Sigmoid colon (tissue), 4 donors: Measurements from ENCODE around the gene PLEKHH1.

ENCODE experiments used
- CTCF ChIP-seq, 4 experiments: fragments of 450-650 bp in 3 of 4; fragments of 200-600 bp in 1 of 4; IDR thresholded peaks; one replicate each; pipeline ENCODE4 v1.5.1; 2016 to 2019; ENCODE audit warnings: antibody characterized with exemption in 4 of 4, mild to moderate bottlenecking in 3 of 4, moderate library complexity in 2 of 4
- EP300 ChIP-seq, 4 donors: sonication (generic); formaldehyde crosslinking; IDR thresholded peaks; one replicate each; pipeline ENCODE4 v1.6.1; 2017; ENCODE audit warnings: antibody characterized with exemption in 4 of 4
- POLR2A ChIP-seq, 2 donors: fragments of 450-650 bp; IDR thresholded peaks; one replicate each; pipeline ENCODE4 v1.6.1; 2016; ENCODE audit warnings: antibody characterized with exemption in 2 of 2, mild to moderate bottlenecking in 2 of 2, moderate library complexity in 2 of 2
- POLR2AphosphoS5 ChIP-seq, 4 donors: sonication (generic); formaldehyde crosslinking; IDR thresholded peaks; one replicate each; pipeline ENCODE4 v1.6.1; 2017; ENCODE audit warnings: antibody characterized with exemption in 4 of 4

GRCh38 chr14:67526181-67526580, 6.9 kb upstream of the PLEKHH1 start:
- TF ChIP-seq CTCF (IDR thresholded peaks at IDR 0.05) = no peak
- no peak for TF ChIP-seq EP300 (IDR thresholded peaks at IDR 0.05)
- TF ChIP-seq POLR2A (IDR thresholded peaks at IDR 0.05) = no peak
- TF ChIP-seq POLR2AphosphoS5 (IDR thresholded peaks at IDR 0.05) = no peak
